Measurements from ENCODE around the gene GFY. TPM values are rescaled to one million over a fixed set of nuclear protein-coding genes. Genes with fewer than 3 reads are reported as not detected.
A peak's percentile ranks its signal among the peaks of the same experiment; 100 is the strongest.

Gene GFY
- total and polyA plus RNA-seq, 2 donors (not counting 1 experiment from before 2014, with no cell fraction given) = not detected

GRCh38 chr19:49421878-49422202, 3.3 kb upstream of the GFY start:
- DNase-seq (no peak), ATAC-seq (ENCODE audit: low read depth) (no peak)
- peaks cover 0 to 97% (median 74%) of the 10 kb centered on the region in 4 experiments for H3K27me3 ChIP-seq (replicated peaks in 1 of 4; ENCODE audit: control extremely low read depth in 1 of 4, control insufficient read depth in 3 of 4, insufficient read depth in 4 of 4, low read length in 3 of 4)
- Mint-ChIP-seq H3K4me1 (peaks cover 54% of the 10 kb centered on the region), H3K4me3 (peak overlapping the region; percentile 65), H3K27me3 (peaks cover 83% of the 10 kb centered on the region), H3K9me3 (ENCODE audit: insufficient read depth) (no peaks in the 10 kb centered on the region), H3K27ac (no peak overlapping the region)
- WGBS (ENCODE audit: insufficient coverage) = no CpG with 5 or more reads among the region's 3 CpGs
- H4K20me1 ChIP-seq (ENCODE audit: control insufficient read depth, insufficient read depth, low read length, poor library complexity, severe bottlenecking) = no peaks in the 10 kb centered on the region
- H3K27ac ChIP-seq (ENCODE audit: low read length in 2 of 2) = no peak overlapping the region
- H3K4me3 ChIP-seq (ENCODE audit: control extremely low read depth in 1 of 5, extremely low read depth in 1 of 5, insufficient read depth in 1 of 5, low read depth in 2 of 5, low read length in 4 of 5) = peak overlapping the region in 1 of 5 experiments; percentile 8
- no peaks in the 10 kb centered on the region for H3K36me3 ChIP-seq (replicated peaks in 1 of 2; ENCODE audit: control extremely low read depth in 1 of 2, control insufficient read depth in 1 of 2, extremely low read depth in 1 of 2, insufficient read depth in 2 of 2, low read length in 1 of 2)
- CTCF ChIA-PET = interaction anchor here (1.0 to 1.5 kb wide), 3 partner anchors 9 to 31 kb away, joined by 3 to 4 read pairs (median 3); no protein-coding TSS in a partner anchor
- H3K9me3 ChIP-seq (ENCODE audit: control extremely low read depth in 1 of 3, control insufficient read depth in 2 of 3, insufficient read depth in 1 of 3, low read length in 2 of 3) = peaks cover 0 to 33% (median 0%) of the 10 kb centered on the region in 3 donors
- TF ChIP-seq CTCF (IDR thresholded peaks at IDR 0.05) = no peak
- TF ChIP-seq EZH2 (IDR thresholded peaks at IDR 0.05; ENCODE audit: borderline replicate concordance, insufficient read depth, low read depth, low read length, poor library complexity, severe bottlenecking) = no peak
- intact Hi-C loops (cut with micrococcal nuclease) = no loop called here
- H3K79me2 ChIP-seq (ENCODE audit: control insufficient read depth, insufficient read depth, low read length) = no peaks in the 10 kb centered on the region
- peak overlapping the region; percentile 64 for H3K4me2 ChIP-seq (replicated peaks; ENCODE audit: low read depth, low read length, poor library complexity, severe bottlenecking)
- no peak overlapping the region for H3K9ac ChIP-seq (ENCODE audit: low read length)
- H3K4me1 ChIP-seq (ENCODE audit: control insufficient read depth in 2 of 2, insufficient read depth in 2 of 2, low read length in 2 of 2) = peaks cover 47 to 53% of the 10 kb centered on the region in 2 donors
- no peak overlapping the region for H2AFZ ChIP-seq (ENCODE audit: insufficient read depth, low read depth, low read length, poor library complexity, severe bottlenecking)
- POLR2A ChIA-PET = interaction anchor here (0.6 to 1.9 kb wide), 2 partner anchors 12 to 34 kb away, joined by 4 to 5 read pairs; no protein-coding TSS in a partner anchor

- TF ChIP-seq EZH2 (IDR thresholded peaks at IDR 0.05; ENCODE audit: borderline replicate concordance, insufficient read depth, low read depth, low read length, poor library complexity, severe bottlenecking) (no peak), CTCF (IDR thresholded peaks at IDR 0.05) (peak; percentile 47)
- POLR2A ChIA-PET = interaction anchor here (0.6 to 1.9 kb wide), 2 partner anchors 13 to 35 kb away, joined by 4 to 5 read pairs; no protein-coding TSS in a partner anchor
- no peaks in the 10 kb centered on the region for H3K79me2 ChIP-seq (ENCODE audit: control insufficient read depth, insufficient read depth, low read length)
- Mint-ChIP-seq H3K4me1 (peaks cover 59% of the 10 kb centered on the region), H3K27ac (peak overlapping the region; percentile 37), H3K4me3 (peak overlapping the region; percentile 78), H3K27me3 (peaks cover 86% of the 10 kb centered on the region), H3K9me3 (ENCODE audit: insufficient read depth) (no peaks in the 10 kb centered on the region)
- WGBS (ENCODE audit: insufficient coverage) = 5% methylated on average over 58 of the region's 58 CpGs
- peak overlapping the region; percentile 38 for H2AFZ ChIP-seq (ENCODE audit: insufficient read depth, low read depth, low read length, poor library complexity, severe bottlenecking)
- CTCF ChIA-PET = interaction anchor here (1.0 kb wide), 1 partner anchor 32 kb away, joined by 3 read pairs; no protein-coding TSS in a partner anchor
- H3K4me3 ChIP-seq (ENCODE audit: control extremely low read depth in 1 of 5, extremely low read depth in 1 of 5, insufficient read depth in 1 of 5, low read depth in 2 of 5, low read length in 4 of 5) = peak overlapping the region in 4 of 5 experiments; percentile 3 to 38 (median 24)
- DNase-seq (peak; percentile 67), ATAC-seq (ENCODE audit: low read depth) (no peak)
- peaks cover 0 to 98% (median 80%) of the 10 kb centered on the region in 4 experiments for H3K27me3 ChIP-seq (replicated peaks in 1 of 4; ENCODE audit: control extremely low read depth in 1 of 4, control insufficient read depth in 3 of 4, insufficient read depth in 4 of 4, low read length in 3 of 4)
- intact Hi-C loops (cut with micrococcal nuclease) = no loop called here
- peak overlapping the region; percentile 38 for H3K9ac ChIP-seq (ENCODE audit: low read length)
- peaks cover 54 to 59% of the 10 kb centered on the region in 2 donors for H3K4me1 ChIP-seq (ENCODE audit: control insufficient read depth in 2 of 2, insufficient read depth in 2 of 2, low read length in 2 of 2)
- H3K27ac ChIP-seq (ENCODE audit: low read length in 2 of 2) = no peak overlapping the region
- peak overlapping the region; percentile 78 for H3K4me2 ChIP-seq (replicated peaks; ENCODE audit: low read depth, low read length, poor library complexity, severe bottlenecking)
- no peaks in the 10 kb centered on the region for H4K20me1 ChIP-seq (ENCODE audit: control insufficient read depth, insufficient read depth, low read length, poor library complexity, severe bottlenecking)
- H3K9me3 ChIP-seq (ENCODE audit: control extremely low read depth in 1 of 3, control insufficient read depth in 2 of 3, insufficient read depth in 1 of 3, low read length in 2 of 3) = peaks cover 0 to 39% (median 0%) of the 10 kb centered on the region in 3 donors
- H3K36me3 ChIP-seq (replicated peaks in 1 of 2; ENCODE audit: control extremely low read depth in 1 of 2, control insufficient read depth in 1 of 2, extremely low read depth in 1 of 2, insufficient read depth in 2 of 2, low read length in 1 of 2) = no peaks in the 10 kb centered on the region
Measured at GRCh38 chr19:49422407-49423070, 2.6 kb upstream of the GFY start.

Measured in B cell (primary cell).